DOHH2 (cell line): ENCODE results near the gene MACC1.

Source experiments
- H3F3A ChIP-seq: fragments of 200-600 bp; sonication (generic), shearing (Covaris generic); 2 replicates; pipeline ENCODE4 v1.6.0; 2016; ENCODE audit warnings: antibody characterized with exemption, mild to moderate bottlenecking; ENCODE audit not compliant: control insufficient read depth, insufficient read depth
- H3K27ac ChIP-seq: fragments of 200-600 bp; sonication (generic); 2 replicates; pipeline ENCODE4 v1.5.1; 2014; ENCODE audit warnings: low read depth, mild to moderate bottlenecking, low read length, moderate library complexity
- H3K27me3 ChIP-seq: fragments of 200-600 bp; sonication (generic); 2 replicates; pipeline ENCODE4 v1.6.1; 2014; ENCODE audit warnings: mild to moderate bottlenecking, low read length, mixed read lengths; ENCODE audit not compliant: control insufficient read depth
- H3K36me3 ChIP-seq: fragments of 200-600 bp; sonication (generic); 2 replicates; pipeline ENCODE4 v1.6.1; 2014; ENCODE audit warnings: mild to moderate bottlenecking, low read length, moderate library complexity, mixed read lengths; ENCODE audit not compliant: control insufficient read depth
- H3K4me1 ChIP-seq: fragments of 200-600 bp; sonication (generic); 2 replicates; pipeline ENCODE4 v1.6.1; 2014; ENCODE audit warnings: mild to moderate bottlenecking, low read length, mixed read lengths; ENCODE audit not compliant: control insufficient read depth
- H3K4me2 ChIP-seq: fragments of 200-600 bp; sonication (generic); 2 replicates; pipeline ENCODE4 v1.6.0; 2014; ENCODE audit warnings: mild to moderate bottlenecking, low read length, moderate library complexity
- H3K4me3 ChIP-seq: fragments of 200-600 bp; sonication (generic); 2 replicates; pipeline ENCODE4 v1.5.1; 2014; ENCODE audit warnings: mild to moderate bottlenecking, low read length, mixed read lengths
- H3K79me2 ChIP-seq: fragments of 200-600 bp; sonication (generic); 2 replicates; pipeline ENCODE4 v1.6.1; 2014; ENCODE audit warnings: mild to moderate bottlenecking, low read length, mixed read lengths; ENCODE audit not compliant: control insufficient read depth
- H3K9me2 ChIP-seq: fragments of 200-600 bp; sonication (generic); replicated peaks from 2 replicates; pipeline ENCODE4 v1.6.1; 2014; ENCODE audit warnings: mild to moderate bottlenecking, low read length, mixed read lengths; ENCODE audit not compliant: control insufficient read depth
- H3K9me3 ChIP-seq: fragments of 200-600 bp; sonication (generic); 2 replicates; pipeline ENCODE4 v1.6.1; 2014; ENCODE audit warnings: antibody characterized with exemption, low read length, mixed read lengths; ENCODE audit not compliant: control insufficient read depth, insufficient read depth
- H4K20me1 ChIP-seq: fragments of 200-600 bp; sonication (generic); 2 replicates; pipeline ENCODE4 v1.6.0; 2014; ENCODE audit warnings: low read depth, mild to moderate bottlenecking, antibody characterized with exemption, low read length, moderate library complexity; ENCODE audit not compliant: control insufficient read depth, insufficient read depth
- CTCF ChIP-seq: fragments of 200-600 bp; sonication (generic); IDR thresholded peaks from one replicate; pipeline ENCODE4 v1.5.1; 2014; ENCODE audit warnings: antibody characterized with exemption, mild to moderate bottlenecking, low read depth, low read length; ENCODE audit not compliant: poor library complexity, severe bottlenecking
- EZH2phosphoT487 ChIP-seq: fragments of 200-600 bp; sonication (generic); IDR thresholded peaks from 2 replicates; pipeline ENCODE4 v1.6.1; 2017; ENCODE audit warnings: borderline replicate concordance, mild to moderate bottlenecking, antibody characterized with exemption, low read length, moderate library complexity, mixed read lengths

The MACC1 gene

GRCh38 chr7:20220921-20221547 lies 3.9 kb upstream of the MACC1 start:
- Histone ChIP-seq H3K27me3 (no peaks in the 10 kb centered on the region), H3K9me3 (no peaks in the 10 kb centered on the region), H3F3A (peaks cover 34% of the 10 kb centered on the region), H3K36me3 (no peaks in the 10 kb centered on the region), H3K4me2 (peak overlapping the region; percentile 92), H4K20me1 (no peaks in the 10 kb centered on the region), H3K9me2 (no peaks in the 10 kb centered on the region), H3K79me2 (peaks cover 9% of the 10 kb centered on the region), H3K4me1 (peaks cover 54% of the 10 kb centered on the region), H3K4me3 (peak overlapping the region; percentile 76), H3K27ac (peak overlapping the region; percentile 95)
- TF ChIP-seq EZH2phosphoT487, result no peak
- no peak for TF ChIP-seq CTCF

- Histone ChIP-seq H3K36me3 (no peaks in the 10 kb centered on the region), H3K4me2 (peak overlapping the region; percentile 92), H3K79me2 (peaks cover 16% of the 10 kb centered on the region), H3F3A (peaks cover 34% of the 10 kb centered on the region), H3K27me3 (no peaks in the 10 kb centered on the region), H3K9me3 (no peaks in the 10 kb centered on the region), H4K20me1 (no peaks in the 10 kb centered on the region), H3K27ac (peak overlapping the region; percentile 95), H3K4me3 (peak overlapping the region; percentile 76), H3K9me2 (no peaks in the 10 kb centered on the region), H3K4me1 (peaks cover 61% of the 10 kb centered on the region)
- no peak for TF ChIP-seq EZH2phosphoT487
- no peak for TF ChIP-seq CTCF
Observed at GRCh38 chr7:20220293-20220761, 3.1 kb upstream of the MACC1 start.

- Histone ChIP-seq H3K36me3 (no peaks in the 10 kb centered on the region), H3K27ac (peak overlapping the region; percentile 95), H3K9me3 (no peaks in the 10 kb centered on the region), H3K27me3 (no peaks in the 10 kb centered on the region), H3K79me2 (peaks cover 20% of the 10 kb centered on the region), H3K4me3 (peak overlapping the region; percentile 76), H3K4me1 (peaks cover 65% of the 10 kb centered on the region), H3K9me2 (no peaks in the 10 kb centered on the region), H4K20me1 (no peaks in the 10 kb centered on the region), H3K4me2 (peak overlapping the region; percentile 92), H3F3A (peaks cover 34% of the 10 kb centered on the region)
- TF ChIP-seq EZH2phosphoT487 (no peak), CTCF (peak; percentile 28)
Observed at GRCh38 chr7:20219446-20220292, 2.5 kb upstream of the MACC1 start.
